Measurements from ENCODE around the gene NT5DC3.
"Not testable (repeated sequence)": the region's sequence is repeated elsewhere in the genome, so short reads cannot be mapped to it uniquely, and the experiment has no call there.

Gene NT5DC3

GRCh38 chr12:103812789-103813188, 28.2 kb downstream of the NT5DC3 start:
- Mint-ChIP-seq H3K27me3 (no peaks in the 10 kb centered on the region), H3K27ac (no peak overlapping the region), H3K36me3 (ENCODE audit: low read depth) (peaks cover 38% of the 10 kb centered on the region), H3K4me3 (no peak overlapping the region), H3K9me3 (no peaks in the 10 kb centered on the region), H3K4me1 (ENCODE audit: low read depth) (no peaks in the 10 kb centered on the region)

- Mint-ChIP-seq H3K27me3 (no peaks in the 10 kb centered on the region), H3K4me3 (no peak overlapping the region), H3K9me3 (no peaks in the 10 kb centered on the region), H3K4me1 (ENCODE audit: low read depth) (no peaks in the 10 kb centered on the region), H3K27ac (no peak overlapping the region), H3K36me3 (ENCODE audit: low read depth) (peaks cover 38% of the 10 kb centered on the region)
Measured at GRCh38 chr12:103811791-103812190, 29.2 kb downstream of the NT5DC3 start.

GRCh38 chr12:103810111-103810510, 30.9 kb downstream of the NT5DC3 start:
- H3K27ac Mint-ChIP-seq = no peak overlapping the region
- H3K9me3 Mint-ChIP-seq = no peaks in the 10 kb centered on the region
- no peaks in the 10 kb centered on the region for H3K27me3 Mint-ChIP-seq
- H3K36me3 Mint-ChIP-seq (ENCODE audit: low read depth) = peaks cover 45% of the 10 kb centered on the region
- no peaks in the 10 kb centered on the region for H3K4me1 Mint-ChIP-seq (ENCODE audit: low read depth)
- H3K4me3 Mint-ChIP-seq = no peak overlapping the region

GRCh38 chr12:103809639-103810038, 31.4 kb downstream of the NT5DC3 start:
- not testable (repeated sequence) for H3K9me3 Mint-ChIP-seq; H3K27me3 Mint-ChIP-seq; H3K4me1 Mint-ChIP-seq (ENCODE audit: low read depth); H3K4me3 Mint-ChIP-seq; H3K27ac Mint-ChIP-seq
- H3K36me3 Mint-ChIP-seq (ENCODE audit: low read depth) = peaks cover 42% of the 10 kb centered on the region

GRCh38 chr12:103809154-103809553, 31.9 kb downstream of the NT5DC3 start:
- Mint-ChIP-seq H3K9me3 (no peaks in the 10 kb centered on the region), H3K36me3 (ENCODE audit: low read depth) (peaks cover 39% of the 10 kb centered on the region), H3K4me1 (ENCODE audit: low read depth) (no peaks in the 10 kb centered on the region), H3K4me3 (no peak overlapping the region), H3K27me3 (no peaks in the 10 kb centered on the region), H3K27ac (no peak overlapping the region)

GRCh38 chr12:103808239-103808880, 32.7 kb downstream of the NT5DC3 start:
- no peak overlapping the region for H3K4me3 Mint-ChIP-seq
- H3K36me3 Mint-ChIP-seq (ENCODE audit: low read depth) = peaks cover 39% of the 10 kb centered on the region
- H3K27ac Mint-ChIP-seq = no peak overlapping the region
- no peaks in the 10 kb centered on the region for H3K9me3 Mint-ChIP-seq
- no peaks in the 10 kb centered on the region for H3K4me1 Mint-ChIP-seq (ENCODE audit: low read depth)
- no peaks in the 10 kb centered on the region for H3K27me3 Mint-ChIP-seq

GRCh38 chr12:103807561-103808238, 33.3 kb downstream of the NT5DC3 start:
- H3K9me3 Mint-ChIP-seq = no peaks in the 10 kb centered on the region
- H3K27me3 Mint-ChIP-seq = no peaks in the 10 kb centered on the region
- H3K4me1 Mint-ChIP-seq (ENCODE audit: low read depth) = no peaks in the 10 kb centered on the region
- no peak overlapping the region for H3K27ac Mint-ChIP-seq
- no peak overlapping the region for H3K4me3 Mint-ChIP-seq
- H3K36me3 Mint-ChIP-seq (ENCODE audit: low read depth) = peaks cover 39% of the 10 kb centered on the region

- Mint-ChIP-seq H3K4me3 (no peak overlapping the region), H3K4me1 (ENCODE audit: low read depth) (no peaks in the 10 kb centered on the region), H3K36me3 (ENCODE audit: low read depth) (peaks cover 38% of the 10 kb centered on the region), H3K9me3 (no peaks in the 10 kb centered on the region), H3K27ac (no peak overlapping the region), H3K27me3 (no peaks in the 10 kb centered on the region)
Measured at GRCh38 chr12:103806803-103807202, 34.2 kb downstream of the NT5DC3 start.

GRCh38 chr12:103805655-103806360, 35.2 kb downstream of the NT5DC3 start:
- no peak overlapping the region for H3K4me3 Mint-ChIP-seq
- H3K27me3 Mint-ChIP-seq = no peaks in the 10 kb centered on the region
- H3K4me1 Mint-ChIP-seq (ENCODE audit: low read depth) = no peaks in the 10 kb centered on the region
- peaks cover 36% of the 10 kb centered on the region for H3K36me3 Mint-ChIP-seq (ENCODE audit: low read depth)
- H3K27ac Mint-ChIP-seq = no peak overlapping the region
- H3K9me3 Mint-ChIP-seq = no peaks in the 10 kb centered on the region

- H3K4me1 Mint-ChIP-seq (ENCODE audit: low read depth) = no peaks in the 10 kb centered on the region
- H3K36me3 Mint-ChIP-seq (ENCODE audit: low read depth) = peaks cover 27% of the 10 kb centered on the region
- no peaks in the 10 kb centered on the region for H3K9me3 Mint-ChIP-seq
Measured at GRCh38 chr12:103803847-103804246, 37.2 kb downstream of the NT5DC3 start.

GRCh38 chr12:103802586-103802886, 38.5 kb downstream of the NT5DC3 start:
- Mint-ChIP-seq H3K4me3 (no peak overlapping the region), H3K36me3 (ENCODE audit: low read depth) (peaks cover 31% of the 10 kb centered on the region), H3K9me3 (no peaks in the 10 kb centered on the region), H3K27me3 (no peaks in the 10 kb centered on the region), H3K4me1 (ENCODE audit: low read depth) (no peaks in the 10 kb centered on the region), H3K27ac (no peak overlapping the region)

More at GRCh38 chr12:103803847-103804246, 37.2 kb downstream of the NT5DC3 start:
- Mint-ChIP-seq H3K27me3 (no peaks in the 10 kb centered on the region), H3K27ac (no peak overlapping the region), H3K4me3 (no peak overlapping the region)

GRCh38 chr12:103801709-103802585, 39.1 kb downstream of the NT5DC3 start:
- no peak overlapping the region for H3K27ac Mint-ChIP-seq
- peaks cover 34% of the 10 kb centered on the region for H3K36me3 Mint-ChIP-seq (ENCODE audit: low read depth)
- H3K9me3 Mint-ChIP-seq = no peaks in the 10 kb centered on the region
- H3K4me1 Mint-ChIP-seq (ENCODE audit: low read depth) = no peaks in the 10 kb centered on the region
- no peak overlapping the region for H3K4me3 Mint-ChIP-seq
- no peaks in the 10 kb centered on the region for H3K27me3 Mint-ChIP-seq

- Mint-ChIP-seq H3K9me3 (no peaks in the 10 kb centered on the region), H3K27me3 (no peaks in the 10 kb centered on the region), H3K4me1 (ENCODE audit: low read depth) (no peaks in the 10 kb centered on the region), H3K36me3 (ENCODE audit: low read depth) (peaks cover 34% of the 10 kb centered on the region), H3K27ac (no peak overlapping the region), H3K4me3 (no peak overlapping the region)
Measured at GRCh38 chr12:103799857-103800771, 40.9 kb downstream of the NT5DC3 start.

GRCh38 chr12:103799504-103799856, 41.6 kb downstream of the NT5DC3 start:
- Mint-ChIP-seq H3K36me3 (ENCODE audit: low read depth) (peaks cover 34% of the 10 kb centered on the region), H3K27me3 (no peaks in the 10 kb centered on the region), H3K4me3 (no peak overlapping the region), H3K4me1 (ENCODE audit: low read depth) (no peaks in the 10 kb centered on the region), H3K9me3 (no peaks in the 10 kb centered on the region), H3K27ac (no peak overlapping the region)
